Stimulated activated CD4-positive, alpha-beta T cell treated with anti-CD3 and anti-CD28 coated beads, Interleukin-15, amount 100 ng/mL, for 48 hours (primary cell): ENCODE data around the gene PDGFA.

Experiments used
- DNase-seq, 2 donors: peaks; one replicate each; pipeline ENCODE4 v3.0.0-alpha.2; 2020; ENCODE audit warnings: low read depth in 2 of 2

Gene PDGFA

DNA sequence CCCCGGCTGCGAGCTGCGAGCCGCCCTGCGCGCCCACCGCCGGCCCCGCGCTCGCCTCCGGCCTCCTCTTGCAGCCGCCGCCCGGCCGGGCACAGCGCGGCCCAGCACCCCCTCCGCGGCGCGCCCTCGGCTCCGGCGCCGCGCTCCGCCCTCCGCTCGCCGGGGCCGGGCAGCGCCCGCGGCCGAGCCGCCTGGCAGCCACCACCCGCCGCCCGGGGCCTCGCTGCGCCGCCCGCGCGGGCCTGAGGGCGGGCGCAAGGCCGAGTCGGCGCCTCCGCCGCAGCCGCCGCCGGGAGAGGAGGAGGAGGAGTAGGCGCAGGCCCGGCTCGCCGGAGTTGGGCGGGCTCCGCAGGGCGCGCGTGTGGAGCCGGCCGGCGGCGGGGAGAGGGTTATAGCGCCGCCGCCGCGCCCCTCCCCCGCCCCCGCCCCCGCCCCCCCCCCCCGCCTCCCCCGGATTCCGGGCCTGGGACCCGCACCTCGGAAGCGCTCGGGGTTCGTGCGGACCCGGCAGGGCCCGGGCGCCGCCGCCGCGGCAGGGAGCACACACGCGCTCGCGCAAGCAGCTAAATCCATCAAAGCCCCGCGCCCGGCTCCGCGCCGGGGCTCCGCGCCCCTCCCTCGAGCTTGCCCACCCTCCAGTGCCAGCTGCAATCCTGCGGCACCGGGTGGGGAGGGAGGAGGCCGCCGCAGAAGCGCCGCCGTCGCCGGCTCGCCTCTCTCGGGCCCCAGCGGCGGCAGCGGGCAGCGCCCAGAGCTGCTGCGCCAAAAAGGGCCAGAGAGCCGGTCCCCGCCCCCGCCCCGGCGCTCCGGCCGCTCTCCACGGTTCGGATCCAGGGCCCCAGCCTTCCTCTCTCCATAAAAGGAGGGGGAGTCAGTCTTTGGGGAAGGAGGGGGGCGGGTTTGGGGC, at the start of gene PDGFA:
Gene PDGFA, minus strand, starts transcription at position 363 of the 907 bp plus-strand sequence. CDS start 845 bp downstream, outside the sequence.
- no peak for DNase-seq

DNA sequence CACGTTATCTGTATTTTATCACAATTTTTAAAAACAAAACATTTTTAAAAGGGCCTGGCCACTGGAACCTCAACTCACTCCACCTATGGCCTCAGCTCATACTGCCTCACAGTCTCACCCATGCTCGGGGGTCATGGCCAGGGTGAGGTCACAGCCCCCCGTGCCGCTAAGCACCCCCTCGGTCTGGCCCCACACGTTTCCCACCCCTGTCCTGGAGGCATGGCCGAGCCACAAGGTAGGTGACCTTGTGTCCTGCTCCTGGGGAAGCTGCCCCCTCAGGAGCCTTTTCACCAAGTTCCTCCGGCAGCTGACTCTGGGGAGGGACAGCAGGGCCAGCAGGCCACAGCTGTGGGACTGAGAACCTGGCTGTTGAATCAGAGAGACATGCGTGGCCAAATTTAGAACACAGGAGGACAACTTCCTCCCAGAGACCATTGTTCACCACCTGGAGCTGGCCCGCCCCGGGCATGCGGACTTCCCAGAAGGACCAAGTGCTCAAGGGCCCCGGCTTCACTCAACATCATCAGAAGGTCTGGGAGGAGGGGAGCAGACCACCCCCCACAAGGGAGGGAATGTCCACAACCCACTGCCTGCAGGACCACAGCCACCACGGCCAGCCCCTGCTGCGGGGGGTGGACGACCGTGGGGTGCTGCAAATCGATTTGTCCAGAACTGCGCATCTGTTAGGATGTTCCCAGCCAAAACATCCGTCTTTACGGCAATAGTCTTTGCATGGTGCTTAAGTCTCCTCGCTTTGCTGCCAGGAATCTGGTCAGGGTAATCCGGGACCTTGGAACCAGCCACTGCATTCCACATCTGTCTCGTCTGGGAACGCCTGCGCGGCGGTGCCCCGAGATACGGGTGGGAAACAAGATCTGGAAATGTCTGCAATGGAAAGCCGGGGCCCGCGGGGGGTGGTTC, 48.6 kb upstream of the PDGFA start:
- DNase-seq, result no peak

DNA sequence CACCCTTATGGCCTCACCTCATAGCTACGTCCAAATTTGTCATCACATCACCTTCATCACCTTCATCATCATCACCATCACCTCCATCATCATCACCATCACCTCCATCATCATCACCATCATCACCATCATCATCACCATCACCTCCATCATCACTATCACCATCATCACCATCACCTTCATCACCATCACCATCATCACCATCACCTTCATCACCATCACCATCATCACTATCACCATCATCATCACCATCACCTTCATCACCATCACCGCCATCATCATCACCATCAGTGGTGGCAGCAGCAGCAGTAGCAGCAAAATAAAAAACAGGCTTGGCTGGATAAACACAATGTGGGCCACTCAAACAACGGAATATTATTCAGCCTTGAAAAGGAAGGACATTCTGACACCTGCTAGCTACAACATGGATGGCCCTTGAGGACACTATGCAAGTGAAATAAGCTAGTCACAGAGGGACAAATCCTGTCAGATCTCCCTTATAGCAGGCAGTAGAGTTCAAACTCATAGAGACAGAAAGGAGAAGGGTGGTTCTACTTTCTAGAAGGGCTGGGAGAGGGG, 47.7 kb upstream of the PDGFA start:
- no peak for DNase-seq

DNA sequence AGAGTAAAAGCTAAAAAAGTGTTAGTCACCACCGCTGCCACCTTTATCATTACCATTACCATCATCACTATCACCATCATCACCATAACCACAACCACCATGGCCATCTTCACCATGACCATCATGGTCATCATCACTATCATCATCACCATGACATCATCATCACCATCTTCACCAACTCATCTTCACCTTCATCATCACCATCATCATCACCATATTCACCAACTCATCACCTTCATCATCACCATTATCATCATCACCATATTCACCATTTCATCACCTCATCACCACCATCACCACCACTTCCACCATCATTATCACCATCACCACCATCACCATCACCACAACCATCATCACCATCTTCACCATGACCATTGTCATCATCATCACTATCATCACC, 46.5 kb upstream of the PDGFA start:
- DNase-seq, result no peak

DNA sequence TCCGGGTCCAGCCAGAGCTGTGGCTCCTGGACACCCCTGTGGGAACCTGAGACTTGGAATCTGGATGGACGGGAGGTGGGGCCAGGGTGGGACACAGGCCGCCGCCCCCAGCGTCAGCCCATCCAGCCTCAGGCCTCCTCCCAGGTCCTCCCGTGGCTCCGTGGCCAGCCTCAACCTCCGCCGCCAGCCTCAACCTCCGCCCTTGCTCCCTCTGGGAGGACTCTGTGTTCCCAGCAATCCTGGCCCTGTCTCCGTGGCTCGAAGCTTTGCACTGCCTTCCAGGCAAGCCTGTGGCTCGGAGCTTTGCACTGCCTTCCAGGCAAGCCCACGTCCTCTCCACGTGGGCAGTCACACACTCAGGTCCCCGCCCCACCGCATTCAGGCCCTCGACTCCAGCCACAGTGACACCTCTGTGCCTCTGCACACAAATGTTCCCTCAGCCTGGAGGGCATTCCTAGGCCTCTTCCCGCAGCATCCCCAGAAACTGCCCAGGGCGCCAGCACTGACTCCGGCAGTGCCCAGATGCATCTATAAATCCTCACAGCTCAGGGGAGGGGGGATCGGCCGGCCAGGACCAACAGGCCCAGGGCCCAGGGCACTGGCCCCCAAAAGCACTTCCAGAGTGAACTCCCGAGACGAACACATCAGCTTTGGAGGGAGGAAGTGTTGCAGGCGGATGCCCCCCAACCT, 44.7 kb upstream of the PDGFA start:
- no peak for DNase-seq

DNA sequence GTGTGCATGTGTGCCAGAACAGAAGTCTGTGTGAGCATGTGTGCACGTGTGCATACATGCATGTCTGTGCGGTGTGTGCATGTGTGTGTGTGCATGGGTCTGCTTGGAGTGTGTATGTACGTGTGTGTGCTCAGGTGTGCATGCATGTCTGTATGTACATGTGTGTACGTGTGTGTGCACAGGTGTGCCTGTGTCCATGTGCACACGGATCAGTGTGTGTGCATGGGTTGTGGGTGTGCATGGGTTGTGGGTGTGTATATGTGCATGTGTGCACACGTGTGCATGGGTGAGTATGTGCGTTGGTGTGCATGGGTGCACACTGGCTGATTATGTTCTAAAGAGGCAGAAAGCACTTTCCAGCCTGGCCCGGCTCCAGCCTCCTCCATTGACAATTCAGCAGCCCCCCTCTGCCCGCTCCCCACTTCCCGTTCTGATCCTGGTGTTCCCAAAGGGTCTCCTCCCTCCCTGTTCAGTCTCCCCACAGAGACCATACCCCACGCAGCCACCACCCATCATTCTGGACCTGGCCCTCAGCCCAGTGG, 44.1 kb upstream of the PDGFA start:
- no peak for DNase-seq

DNA sequence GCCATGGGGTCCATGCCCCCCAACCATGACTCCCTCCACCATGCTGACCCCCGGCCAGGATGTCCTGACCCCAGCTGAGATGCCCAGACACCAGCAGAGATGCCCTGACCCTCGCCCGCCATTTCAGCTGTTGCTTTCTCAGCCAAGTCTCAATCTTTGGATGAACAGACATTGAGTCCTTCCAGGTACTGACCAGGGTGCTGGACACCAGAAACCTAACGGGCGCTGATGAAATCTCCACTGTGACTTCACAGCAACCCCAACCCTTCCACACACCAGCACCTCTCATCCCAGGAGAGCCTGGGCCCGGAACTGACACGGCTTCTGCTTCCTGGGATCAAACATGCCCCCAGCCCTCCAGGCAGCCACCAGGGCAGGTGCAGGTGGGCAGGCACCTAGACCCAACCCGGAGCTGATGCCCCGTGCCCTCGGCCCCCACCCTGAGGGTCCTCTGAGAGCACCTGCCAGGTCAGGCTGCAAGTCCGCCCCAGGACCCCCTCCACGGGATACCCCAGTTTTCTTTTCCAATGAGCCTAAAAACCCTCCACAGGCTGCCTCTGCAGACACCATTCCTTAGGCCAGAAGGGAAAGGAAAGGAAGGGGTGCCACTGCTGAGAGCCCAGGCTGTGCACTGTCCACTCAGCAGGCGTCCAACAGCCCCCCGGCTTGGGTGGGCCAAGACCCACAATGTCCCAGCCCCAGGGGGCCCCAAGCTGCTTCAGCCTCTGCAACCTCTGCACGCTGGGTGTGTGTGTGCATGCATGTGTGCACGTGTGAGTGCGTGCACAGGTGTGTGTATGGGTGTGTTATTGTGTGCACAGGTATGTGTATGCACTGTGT, 43.4 kb upstream of the PDGFA start:
- DNase-seq, result no peak

DNA sequence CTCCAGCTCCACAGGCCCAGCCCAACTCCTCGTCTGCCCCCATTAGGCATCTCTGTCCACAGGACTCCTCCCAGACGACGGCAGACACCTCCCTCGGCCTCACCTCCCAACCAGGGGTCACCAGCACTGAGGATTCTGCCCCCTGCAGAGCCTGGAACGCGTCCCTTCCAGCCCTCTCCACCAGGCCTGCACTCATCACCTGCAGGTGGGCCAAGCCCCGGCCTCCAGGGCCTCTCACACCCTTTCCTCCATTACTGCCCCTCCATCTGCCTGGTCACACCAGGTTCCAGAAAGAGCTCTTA, 42.7 kb upstream of the PDGFA start:
- no peak for DNase-seq

DNA sequence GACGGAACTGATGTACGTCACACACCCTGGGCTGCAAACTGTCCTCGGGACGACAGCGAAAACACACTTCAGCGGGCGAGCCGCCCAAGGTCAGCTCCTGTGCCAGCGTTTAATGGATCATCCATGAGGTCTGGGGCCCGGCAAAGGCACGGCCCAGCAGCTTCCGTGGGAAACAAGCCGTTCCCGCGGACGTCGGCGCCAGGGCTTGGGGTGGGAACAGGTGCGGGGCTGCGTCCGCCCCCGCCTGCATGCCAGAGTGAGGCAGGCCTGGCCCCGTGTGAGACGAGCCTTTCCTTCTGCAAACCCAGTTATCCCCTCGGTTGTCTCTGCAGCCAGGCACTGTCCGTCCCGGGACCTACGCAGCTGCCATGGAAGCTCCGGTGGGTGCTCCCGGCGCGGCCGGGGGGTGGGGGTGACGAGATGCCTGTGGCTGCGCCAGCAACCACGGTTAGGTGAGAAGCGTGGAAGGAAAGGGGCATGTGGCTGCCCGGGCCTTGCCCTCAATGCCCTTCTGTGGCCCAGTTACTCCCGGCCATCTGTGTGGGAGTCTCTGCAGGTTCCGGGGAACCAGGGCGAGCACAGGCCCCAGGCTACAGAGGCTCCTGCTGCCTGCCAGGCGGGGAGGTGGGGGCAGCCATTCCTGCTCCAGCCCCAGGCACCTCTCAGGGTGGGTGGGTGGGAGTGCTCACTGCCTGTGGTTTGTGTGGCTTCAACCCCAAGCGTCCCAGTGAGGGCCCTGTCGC, 42.2 kb upstream of the PDGFA start:
- no peak for DNase-seq

DNA sequence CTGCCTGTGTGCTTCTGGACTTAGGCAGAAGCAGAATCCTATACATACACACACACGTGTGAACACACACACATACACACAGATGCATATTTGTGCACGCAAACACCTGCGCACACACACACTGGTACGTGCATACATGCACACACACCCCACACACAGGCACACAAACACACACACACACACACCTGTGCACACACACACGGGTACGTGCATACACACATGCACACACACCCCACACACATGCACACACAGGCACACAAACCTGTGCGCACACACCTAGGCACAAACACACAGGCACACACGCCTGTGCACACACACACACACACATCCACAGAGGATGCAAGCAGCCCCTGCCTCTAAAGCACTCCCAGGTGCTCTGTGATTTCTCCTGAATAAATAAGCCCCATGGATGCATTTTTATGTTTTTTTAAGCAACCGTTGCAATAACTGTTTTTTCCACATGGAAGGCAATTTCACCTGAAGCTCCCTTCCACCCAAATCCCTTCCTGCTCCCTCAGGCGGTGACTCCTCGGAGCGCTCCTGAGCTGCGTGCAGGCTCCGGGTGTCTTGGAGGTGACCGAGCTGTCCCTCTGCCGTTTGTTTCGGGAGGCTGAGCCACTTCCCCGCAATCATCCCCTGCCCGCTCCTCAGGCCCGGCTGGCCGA, 41.5 kb upstream of the PDGFA start:
- DNase-seq, result no peak

DNA sequence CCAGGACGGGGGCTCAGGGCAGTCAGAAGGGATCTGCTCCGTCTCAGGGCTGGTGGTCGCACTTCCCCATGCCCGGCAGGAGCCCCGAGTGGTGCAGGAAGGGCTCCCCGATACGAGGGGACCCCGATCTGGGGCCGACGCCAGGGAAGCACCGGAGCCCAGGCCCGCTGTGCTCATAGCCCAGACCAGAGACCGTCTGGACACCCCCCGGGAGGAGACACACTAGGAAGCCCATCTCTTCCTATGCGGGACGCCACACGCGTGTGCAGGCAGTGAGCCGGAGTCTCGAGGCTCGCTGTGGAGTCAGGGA, 39.7 kb upstream of the PDGFA start:
- DNase-seq, result no peak

DNA sequence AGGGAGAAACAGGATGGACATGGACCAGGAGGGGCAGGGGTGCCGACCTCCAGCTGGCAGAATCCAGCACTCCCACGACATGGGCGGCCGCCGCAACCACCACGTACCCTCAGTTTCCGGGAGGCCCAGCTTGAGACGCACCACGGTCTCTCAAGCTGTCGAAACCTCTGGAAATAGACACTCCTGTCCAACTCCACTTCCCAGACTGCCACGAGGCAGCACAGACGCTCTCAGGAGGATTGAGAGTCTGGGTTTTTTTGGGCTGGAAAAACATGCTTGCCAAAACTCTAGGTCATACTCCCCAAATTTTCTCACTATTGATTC, 37.9 kb upstream of the PDGFA start:
- DNase-seq, result no peak

DNA sequence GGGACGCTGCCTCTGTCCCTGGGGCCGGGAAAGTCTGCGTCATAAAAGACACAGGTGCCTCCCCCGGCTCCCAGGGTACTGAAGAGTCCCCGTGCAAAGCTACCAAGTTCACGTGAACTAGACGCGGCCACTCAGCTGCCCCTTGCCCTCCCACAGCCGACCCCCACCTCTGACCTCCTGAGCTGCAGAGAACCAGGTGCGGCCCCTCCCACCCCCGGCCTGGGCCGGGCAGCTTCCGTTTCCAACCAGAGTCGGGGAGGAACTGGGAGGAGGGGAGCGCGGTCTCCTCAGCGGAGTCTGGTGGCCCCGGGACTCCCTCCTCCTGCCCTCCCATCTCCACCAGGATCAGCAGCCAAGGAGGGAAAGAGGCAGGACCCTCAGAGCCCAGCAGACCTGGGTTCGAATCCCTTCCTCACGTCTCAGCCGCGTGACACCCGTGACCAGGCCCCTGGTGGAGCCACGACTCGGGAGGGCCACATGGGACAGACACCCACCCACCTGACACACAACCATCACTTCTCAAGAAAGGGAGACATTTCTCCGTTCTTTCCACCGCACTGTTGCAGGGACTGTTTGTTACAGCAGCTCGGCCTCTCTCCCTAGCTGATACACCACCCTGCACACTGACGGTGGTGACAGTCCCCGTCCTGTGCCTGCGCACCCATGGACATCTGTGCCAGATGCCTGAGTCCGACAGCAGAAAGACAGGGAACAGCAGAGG, 37.4 kb upstream of the PDGFA start:
- no peak for DNase-seq

DNA sequence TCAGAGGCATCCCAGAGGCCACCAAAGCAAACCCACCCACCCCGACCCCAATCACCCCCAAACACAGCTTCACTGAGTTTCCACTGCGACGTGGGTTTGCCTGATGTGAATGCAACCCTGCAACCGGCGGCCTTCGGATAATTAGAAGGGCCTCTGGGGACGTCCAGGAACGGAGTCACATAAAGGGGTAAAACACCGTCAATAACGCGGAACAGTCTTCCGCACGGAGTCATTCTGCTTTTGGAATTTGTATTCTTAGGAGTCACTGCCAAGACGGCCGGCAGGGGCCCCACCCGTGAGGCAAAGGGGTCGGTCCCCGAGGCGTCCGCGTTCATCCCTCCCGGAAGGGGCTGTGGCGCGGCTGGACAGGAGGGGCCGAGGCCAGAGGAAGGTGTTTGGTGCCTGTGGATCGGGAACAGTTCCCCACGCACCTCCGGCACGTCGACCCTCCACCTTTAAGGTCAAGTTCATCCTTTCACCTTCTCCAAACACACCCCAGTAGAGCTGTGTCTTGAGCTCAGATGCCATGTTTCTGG, 36.7 kb upstream of the PDGFA start:
- DNase-seq, result no peak

DNA sequence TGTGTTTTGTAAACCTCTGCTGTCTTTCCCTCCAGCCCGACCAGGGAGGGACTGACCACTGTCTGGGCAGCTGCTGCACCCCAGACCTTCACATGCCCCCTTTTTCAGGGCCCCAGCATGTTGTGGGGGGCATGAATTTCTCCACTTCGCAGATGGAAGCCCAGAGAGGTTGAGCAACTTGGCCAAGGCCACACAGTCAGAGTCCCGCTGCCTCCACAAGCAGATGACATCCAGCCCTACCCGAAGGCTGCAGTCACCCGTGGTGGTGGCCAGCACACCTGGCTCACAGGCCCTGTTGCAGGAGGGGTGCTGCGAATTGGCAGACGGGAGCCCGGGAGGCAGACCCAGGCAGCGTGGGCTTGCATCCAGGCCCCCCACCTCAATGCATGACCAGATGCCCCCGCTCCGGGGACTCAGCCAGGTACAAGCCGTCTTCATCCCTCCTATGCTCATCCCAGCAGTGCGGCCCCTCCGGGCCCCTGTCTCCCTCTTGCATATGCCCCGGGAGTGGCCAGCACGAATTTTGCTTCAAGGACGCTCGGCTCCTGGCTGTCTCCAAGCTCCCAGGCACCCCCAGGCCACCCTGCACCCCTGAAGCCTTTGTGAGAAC, 36.0 kb upstream of the PDGFA start:
- DNase-seq, result no peak

DNA sequence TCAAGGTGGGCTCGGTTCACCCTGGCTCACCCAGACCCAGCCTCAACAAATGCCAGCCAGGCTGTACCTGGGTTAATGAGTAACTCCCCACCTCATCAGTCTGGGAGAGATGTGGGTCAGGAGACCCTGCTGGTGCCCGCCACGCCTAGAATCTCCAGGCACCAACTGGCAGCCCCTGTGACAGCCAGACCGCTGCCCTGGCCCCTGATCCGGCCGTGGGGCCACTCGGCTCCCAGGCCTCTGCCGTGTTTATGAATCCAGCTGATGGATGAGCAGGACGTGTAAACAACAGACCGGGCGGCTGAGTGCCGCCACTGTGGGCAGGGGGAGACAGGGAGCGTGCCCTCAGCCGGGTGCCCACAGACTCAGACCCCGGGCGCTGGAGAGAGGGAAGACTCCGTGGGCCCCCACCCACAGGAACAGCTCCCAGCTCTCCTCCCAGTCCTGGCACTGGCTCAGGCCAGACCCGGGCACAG, 34.0 kb upstream of the PDGFA start:
- DNase-seq, result no peak

DNA sequence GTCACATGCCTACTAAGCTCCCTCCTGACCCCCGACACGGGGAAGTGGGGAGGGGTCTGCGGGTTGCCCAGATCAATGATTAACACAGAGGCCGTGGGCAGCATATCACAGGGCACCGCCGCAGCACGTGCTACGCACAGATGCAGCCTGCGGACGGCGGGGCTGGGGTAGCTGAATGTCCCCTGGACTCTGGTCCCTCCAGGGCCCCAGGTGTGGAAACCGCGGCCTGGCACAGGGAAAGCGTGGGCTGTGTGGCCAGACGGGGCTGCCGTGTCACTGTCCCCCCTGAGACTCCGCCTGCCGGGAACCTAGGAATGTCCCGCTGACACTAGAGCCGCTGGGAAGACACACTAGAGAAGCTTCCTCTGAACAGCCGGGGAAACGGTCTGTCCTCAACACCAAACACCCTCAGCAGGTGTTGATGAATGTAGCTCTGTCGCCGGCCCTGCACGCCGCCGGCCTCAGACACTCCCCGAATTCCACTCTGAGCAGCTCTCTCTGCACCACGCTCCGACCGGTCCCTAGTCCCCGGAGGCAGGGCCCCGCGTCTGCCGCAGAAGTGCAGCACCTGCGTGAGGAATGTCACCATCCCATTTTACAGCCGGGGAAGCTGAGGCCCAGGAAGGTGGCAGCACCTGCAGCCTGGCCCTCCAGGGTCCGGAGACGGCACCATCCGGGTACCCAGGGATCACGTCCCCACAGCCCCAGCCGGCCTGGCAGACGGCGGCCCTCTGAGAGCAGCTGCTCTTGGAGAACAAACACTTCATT, 33.4 kb upstream of the PDGFA start:
- no peak for DNase-seq
